ENCODE measurements around the gene TIMELESS. TPM values are rescaled to one million over a fixed set of nuclear protein-coding genes. Genes with fewer than 3 reads are reported as not detected.

Gene TIMELESS
- total and polyA plus RNA-seq, 2 experiments from 2014 or later = 7.9 to 12.4 TPM

DNA sequence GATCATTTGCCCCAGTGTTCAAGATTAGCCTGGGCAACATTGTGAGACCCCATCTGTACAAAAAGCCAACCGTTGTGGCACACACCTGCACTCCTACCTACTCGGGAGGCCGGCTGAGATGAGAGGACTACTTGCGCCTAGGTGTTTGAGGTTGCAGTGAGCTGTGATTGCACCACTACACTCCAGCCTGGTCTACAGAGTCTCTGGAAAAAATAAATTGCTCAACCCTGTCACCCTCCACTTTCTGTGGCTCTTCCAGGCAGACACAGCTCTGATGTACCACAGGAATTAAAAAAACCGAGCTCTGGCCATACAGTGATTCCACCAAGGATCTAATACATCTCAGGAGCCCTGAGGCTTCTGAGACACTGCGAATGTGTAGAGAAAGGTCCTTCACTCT, 14.4 kb downstream of the TIMELESS start:
- WGBS (ENCODE audit: low lambda C conversion rate, missing lambda C conversion rate) = 92% methylated on average over 6 of the region's 6 CpGs
- Histone ChIP-seq H4K20me1 (ENCODE audit: insufficient read depth, poor library complexity, severe bottlenecking) (no peaks in the 10 kb centered on the region), H3K9me3 (ENCODE audit: low read depth) (no peaks in the 10 kb centered on the region), H3K4me2 (no peak overlapping the region), H3K4me3 (no peak overlapping the region), H3K27me3 (no peaks in the 10 kb centered on the region), H3K4me1 (ENCODE audit: insufficient read depth) (no peaks in the 10 kb centered on the region), H2AFZ (no peak overlapping the region), H3K36me3 (replicated peaks; ENCODE audit: insufficient read depth, low read depth) (no peaks in the 10 kb centered on the region), H3K27ac (no peak overlapping the region), H3K79me2 (peaks cover 24% of the 10 kb centered on the region), H3K9me2 (replicated peaks; ENCODE audit: insufficient read depth) (no peaks in the 10 kb centered on the region)
- TF ChIP-seq EZH2 (IDR thresholded peaks at IDR 0.05; ENCODE audit: borderline replicate concordance) = no peak
- TF ChIP-seq EZH2phosphoT487 (IDR thresholded peaks at IDR 0.05; ENCODE audit: low read depth, severe bottlenecking, unreplicated experiment) = no peak
- TF ChIP-seq, protein P1, sequence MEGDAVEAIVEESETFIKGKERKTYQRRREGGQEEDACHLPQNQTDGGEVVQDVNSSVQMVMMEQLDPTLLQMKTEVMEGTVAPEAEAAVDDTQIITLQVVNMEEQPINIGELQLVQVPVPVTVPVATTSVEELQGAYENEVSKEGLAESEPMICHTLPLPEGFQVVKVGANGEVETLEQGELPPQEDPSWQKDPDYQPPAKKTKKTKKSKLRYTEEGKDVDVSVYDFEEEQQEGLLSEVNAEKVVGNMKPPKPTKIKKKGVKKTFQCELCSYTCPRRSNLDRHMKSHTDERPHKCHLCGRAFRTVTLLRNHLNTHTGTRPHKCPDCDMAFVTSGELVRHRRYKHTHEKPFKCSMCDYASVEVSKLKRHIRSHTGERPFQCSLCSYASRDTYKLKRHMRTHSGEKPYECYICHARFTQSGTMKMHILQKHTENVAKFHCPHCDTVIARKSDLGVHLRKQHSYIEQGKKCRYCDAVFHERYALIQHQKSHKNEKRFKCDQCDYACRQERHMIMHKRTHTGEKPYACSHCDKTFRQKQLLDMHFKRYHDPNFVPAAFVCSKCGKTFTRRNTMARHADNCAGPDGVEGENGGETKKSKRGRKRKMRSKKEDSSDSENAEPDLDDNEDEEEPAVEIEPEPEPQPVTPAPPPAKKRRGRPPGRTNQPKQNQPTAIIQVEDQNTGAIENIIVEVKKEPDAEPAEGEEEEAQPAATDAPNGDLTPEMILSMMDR (IDR thresholded peaks at IDR 0.05; ENCODE audit: poor library complexity) = no peak
- DNase-seq (ENCODE audit: low spot score) = no peak

DNA sequence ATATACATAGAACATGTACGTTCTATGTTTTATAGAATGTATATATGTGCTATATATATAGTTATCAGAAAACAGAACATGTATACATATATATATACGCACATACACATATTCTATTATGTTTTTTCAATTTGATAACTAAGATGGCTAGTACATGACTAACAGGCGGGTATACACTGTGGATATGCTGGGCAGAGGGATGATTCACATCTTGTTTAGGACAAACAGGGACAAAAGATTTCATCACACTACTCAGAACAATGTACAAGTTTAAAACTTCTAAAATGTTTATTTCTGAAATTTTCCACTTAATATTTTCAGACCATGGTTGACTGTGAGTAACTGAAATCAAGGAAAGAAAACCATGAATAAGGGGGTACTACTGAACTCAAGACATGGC, 17.4 kb downstream of the TIMELESS start:
- no peaks in the 10 kb centered on the region for H3K36me3 ChIP-seq (replicated peaks; ENCODE audit: insufficient read depth, low read depth)
- 99% methylated on average over 3 of the region's 3 CpGs for WGBS (ENCODE audit: low lambda C conversion rate, missing lambda C conversion rate)
- no peaks in the 10 kb centered on the region for H4K20me1 ChIP-seq (ENCODE audit: insufficient read depth, poor library complexity, severe bottlenecking)
- H2AFZ ChIP-seq = no peak overlapping the region
- peaks cover 10% of the 10 kb centered on the region for H3K79me2 ChIP-seq
- H3K27ac ChIP-seq = no peak overlapping the region
- TF ChIP-seq, protein P1 (IDR thresholded peaks at IDR 0.05; ENCODE audit: poor library complexity) = no peak
- TF ChIP-seq EZH2phosphoT487 (IDR thresholded peaks at IDR 0.05; ENCODE audit: low read depth, severe bottlenecking, unreplicated experiment) = no peak
- no peak for TF ChIP-seq EZH2 (IDR thresholded peaks at IDR 0.05; ENCODE audit: borderline replicate concordance)
- no peaks in the 10 kb centered on the region for H3K27me3 ChIP-seq
- H3K4me1 ChIP-seq (ENCODE audit: insufficient read depth) = no peaks in the 10 kb centered on the region
- no peak overlapping the region for H3K4me2 ChIP-seq
- no peaks in the 10 kb centered on the region for H3K9me3 ChIP-seq (ENCODE audit: low read depth)
- no peak overlapping the region for H3K4me3 ChIP-seq
- no peaks in the 10 kb centered on the region for H3K9me2 ChIP-seq (replicated peaks; ENCODE audit: insufficient read depth)
- DNase-seq (ENCODE audit: low spot score) = no peak

DNA sequence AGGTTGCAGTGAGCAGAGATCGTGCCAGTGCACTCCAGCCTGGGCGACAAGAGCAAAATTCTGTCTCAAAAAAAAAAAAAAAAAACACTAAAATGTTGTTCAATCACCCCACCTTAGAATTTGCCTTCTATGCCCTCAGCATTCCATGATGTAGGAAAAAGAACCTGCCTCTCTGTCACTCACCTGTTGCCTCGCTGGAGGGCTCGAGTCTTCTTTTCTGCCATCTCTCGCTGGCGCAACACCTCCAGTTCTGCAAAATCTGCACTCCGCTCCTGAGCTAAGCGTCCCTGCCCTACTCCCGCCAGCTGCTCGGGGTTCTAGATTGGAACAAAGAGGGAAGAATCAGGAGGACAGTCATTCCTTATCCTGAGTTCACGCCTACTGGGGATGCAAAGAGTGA, 17.9 kb downstream of the TIMELESS start:
- Histone ChIP-seq H3K79me2 (peaks cover 4% of the 10 kb centered on the region), H3K27ac (no peak overlapping the region), H3K4me3 (no peak overlapping the region), H3K4me1 (ENCODE audit: insufficient read depth) (no peaks in the 10 kb centered on the region), H3K27me3 (no peaks in the 10 kb centered on the region), H3K36me3 (replicated peaks; ENCODE audit: insufficient read depth, low read depth) (no peaks in the 10 kb centered on the region), H4K20me1 (ENCODE audit: insufficient read depth, poor library complexity, severe bottlenecking) (no peaks in the 10 kb centered on the region), H2AFZ (no peak overlapping the region), H3K9me2 (replicated peaks; ENCODE audit: insufficient read depth) (no peaks in the 10 kb centered on the region), H3K4me2 (no peak overlapping the region), H3K9me3 (ENCODE audit: low read depth) (no peaks in the 10 kb centered on the region)
- TF ChIP-seq EZH2phosphoT487 (IDR thresholded peaks at IDR 0.05; ENCODE audit: low read depth, severe bottlenecking, unreplicated experiment) (no peak), EZH2 (IDR thresholded peaks at IDR 0.05; ENCODE audit: borderline replicate concordance) (no peak)
- TF ChIP-seq, protein P1 (IDR thresholded peaks at IDR 0.05; ENCODE audit: poor library complexity) = no peak
- 98% methylated on average over 11 of the region's 11 CpGs for WGBS (ENCODE audit: low lambda C conversion rate, missing lambda C conversion rate)
- DNase-seq (ENCODE audit: low spot score) = no peak

DNA sequence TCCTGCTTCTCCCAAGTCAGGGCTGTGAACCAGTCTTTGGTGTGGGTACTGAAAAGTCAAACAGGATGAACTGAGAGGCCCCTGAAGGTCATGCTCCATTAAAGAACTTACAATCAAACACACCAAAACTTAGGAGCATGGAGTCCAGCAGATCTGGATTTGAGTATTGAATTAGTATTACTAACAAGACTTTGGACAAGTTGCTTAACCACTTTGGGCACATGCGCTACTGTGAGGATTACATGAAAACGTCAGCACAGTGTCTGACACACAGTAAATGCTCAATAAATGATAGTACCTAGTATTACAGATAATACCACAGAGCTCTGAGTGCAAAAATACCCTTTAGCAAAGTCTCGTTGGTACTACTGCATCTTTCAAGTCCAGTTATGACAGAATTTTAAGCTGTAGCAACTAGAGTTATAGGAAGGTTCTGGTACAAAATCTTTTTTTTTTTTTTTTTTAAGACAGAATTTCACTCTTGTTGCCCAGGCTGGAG, 23.2 kb downstream of the TIMELESS start:
- Histone ChIP-seq H2AFZ (no peak overlapping the region), H3K9me3 (ENCODE audit: low read depth) (no peaks in the 10 kb centered on the region), H3K36me3 (replicated peaks; ENCODE audit: insufficient read depth, low read depth) (no peaks in the 10 kb centered on the region), H3K27me3 (no peaks in the 10 kb centered on the region), H3K4me2 (no peak overlapping the region), H3K27ac (no peak overlapping the region), H3K79me2 (no peaks in the 10 kb centered on the region), H3K9me2 (replicated peaks; ENCODE audit: insufficient read depth) (no peaks in the 10 kb centered on the region), H3K4me3 (no peak overlapping the region), H3K4me1 (ENCODE audit: insufficient read depth) (no peaks in the 10 kb centered on the region), H4K20me1 (ENCODE audit: insufficient read depth, poor library complexity, severe bottlenecking) (no peaks in the 10 kb centered on the region)
- 64% methylated on average over 3 of the region's 3 CpGs for WGBS (ENCODE audit: low lambda C conversion rate, missing lambda C conversion rate)
- no peak for DNase-seq (ENCODE audit: low spot score)
- TF ChIP-seq, protein P1 (IDR thresholded peaks at IDR 0.05; ENCODE audit: poor library complexity) = no peak
- TF ChIP-seq EZH2phosphoT487 (IDR thresholded peaks at IDR 0.05; ENCODE audit: low read depth, severe bottlenecking, unreplicated experiment) (no peak), EZH2 (IDR thresholded peaks at IDR 0.05; ENCODE audit: borderline replicate concordance) (no peak)

Measured in hepatocyte (in vitro differentiated cells).